Endothelial cell of coronary artery (primary cell): ENCODE data around the gene KLF13. TPM values are rescaled to one million over a fixed set of nuclear protein-coding genes. Genes with fewer than 3 reads are reported as not detected.

Experiments
- total RNA-seq: library from RNA; depleted of rRNA; stranded (reverse); fragments of >200 nt; gene quantifications from 2 replicates; pipeline ENCODE4 v1.2.3, GENCODE V29; 2014

The KLF13 gene
- 22.2 and 31.1 TPM in 2 replicates for total RNA-seq

GRCh38 chr15:31326156-31326874 lies at the start of gene KLF13:
TSS of gene KLF13 (plus strand) at chr15:31326835. CDS start at chr15:31327213, 378 bp downstream.

Other genes with a start within 250 kb of the KLF13 start
- gene TRPM1, start 225.1 kb upstream of the KLF13 start, total RNA-seq: 0.19 and 0.27 TPM in 2 replicates